Colon (tissue), 2 donors: ENCODE results near the gene CFAP57.
"Not testable (repeated sequence)": the region's sequence is repeated elsewhere in the genome, so short reads cannot be mapped to it uniquely, and the experiment has no call there.

Source experiments
- FAIRE-seq: peaks from 2 replicates; lab custom pipeline; 2012; peaks lifted over from hg19 to GRCh38; lab: Jason Lieb, UNC
- donor health status: control.
- donor health status: control.

The CFAP57 gene

GRCh38 chr1:43171876-43172526, at the start of gene CFAP57, which contains the start of gene EBNA1BP2:
Gene CFAP57, plus strand, starts transcription at chr1:43172330. Its CDS starts 424 bp downstream, at chr1:43172754.
Gene EBNA1BP2, minus strand, starts transcription at chr1:43172290. Its CDS starts 172 bp downstream, at chr1:43172118.
- no peak for FAIRE-seq

GRCh38 chr1:43123031-43123430, 49.1 kb upstream of the CFAP57 start:
- FAIRE-seq, result no peak

- no peak for FAIRE-seq
Observed at GRCh38 chr1:43128816-43129215, 43.3 kb upstream of the CFAP57 start.

GRCh38 chr1:43129426-43129825, 42.7 kb upstream of the CFAP57 start:
- no peak for FAIRE-seq

DNA sequence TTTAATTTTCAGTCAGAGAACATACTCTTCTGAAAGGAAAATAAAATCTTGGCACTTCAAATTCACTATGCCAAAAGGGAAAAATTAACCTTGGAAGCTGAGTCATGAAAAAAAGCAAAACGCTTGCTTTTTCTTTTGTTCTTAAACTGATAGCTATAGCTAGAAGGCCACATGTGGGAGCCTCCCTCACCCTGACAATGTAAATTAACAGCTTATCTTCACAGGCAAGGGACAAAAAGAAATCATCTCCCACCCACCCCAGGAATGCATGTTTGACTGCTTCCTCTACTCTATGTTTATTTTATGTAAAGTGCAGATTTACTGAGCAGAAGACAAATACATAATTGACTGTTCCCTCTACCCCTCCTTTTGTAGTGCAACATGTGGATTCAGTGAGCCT, 38.1 kb upstream of the CFAP57 start:
- FAIRE-seq, result no peak

DNA sequence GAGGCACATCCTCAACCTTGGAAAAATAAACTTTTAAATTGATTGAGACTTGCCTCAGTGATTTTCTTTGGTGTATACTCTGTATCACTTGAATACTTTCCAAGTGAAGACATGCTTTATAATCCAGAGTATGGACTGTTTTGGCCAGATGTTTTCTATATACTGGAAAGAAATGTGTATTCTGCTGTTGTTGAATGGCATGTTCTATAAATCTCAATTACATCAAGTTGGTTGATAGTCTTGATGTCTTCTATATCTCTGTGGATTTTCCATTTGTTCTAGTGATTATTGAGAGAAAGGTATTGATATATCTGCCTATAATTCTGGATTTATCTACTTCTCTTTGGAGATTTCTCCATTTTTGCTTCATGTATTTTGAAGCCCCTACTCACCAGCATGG, 37.5 kb upstream of the CFAP57 start:
- FAIRE-seq, result no peak

- no peak for FAIRE-seq
Observed at GRCh38 chr1:43135857-43136781, 36.0 kb upstream of the CFAP57 start.

DNA sequence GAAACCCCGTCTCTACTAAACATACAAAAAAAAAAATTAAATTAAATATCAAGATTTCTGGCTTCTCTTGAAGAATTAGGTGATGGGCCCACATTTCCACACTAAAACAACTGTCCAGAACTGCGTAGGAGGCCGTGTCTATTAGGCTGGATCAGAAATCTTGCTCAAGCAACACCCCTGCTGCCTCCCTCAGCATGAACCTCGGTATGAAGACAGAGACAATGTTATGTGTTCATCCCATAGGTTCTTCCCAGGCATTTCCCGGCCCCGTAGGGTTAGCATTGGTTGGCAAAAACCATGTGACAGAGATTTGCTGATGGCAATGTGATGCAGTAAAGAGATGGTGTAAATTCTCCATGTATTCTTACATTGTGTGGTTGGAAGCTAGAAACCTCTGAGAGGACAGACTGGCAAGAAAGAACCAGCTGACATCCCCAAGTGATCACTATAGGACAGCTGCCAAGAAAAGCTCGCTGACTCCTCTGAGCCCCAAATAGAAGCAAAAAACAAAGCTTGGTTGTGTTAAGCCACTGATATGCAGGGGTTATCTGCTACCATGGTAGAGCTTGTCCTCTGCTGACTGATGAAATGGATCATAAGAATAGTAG, 34.6 kb upstream of the CFAP57 start:
- no peak for FAIRE-seq

DNA sequence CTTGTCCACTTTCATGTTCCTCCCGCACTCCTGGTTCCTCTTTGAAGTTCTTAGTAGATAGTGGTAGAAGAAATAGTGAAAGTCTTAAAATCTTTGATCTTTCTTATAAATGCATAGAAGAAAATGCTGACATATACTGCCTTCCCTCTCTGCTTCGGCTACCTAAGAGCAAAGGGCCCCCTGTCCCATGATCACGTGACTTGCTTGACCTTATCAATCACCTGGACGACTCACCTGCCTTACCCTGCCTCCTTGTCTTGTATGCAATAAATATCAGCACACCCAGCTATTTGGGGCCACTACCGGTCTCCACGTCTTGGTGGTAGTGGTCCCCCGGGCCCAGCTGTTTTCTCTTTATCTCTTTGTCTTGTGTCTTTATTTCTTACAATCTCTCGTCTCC, 32.8 kb upstream of the CFAP57 start:
- not testable (repeated sequence) for FAIRE-seq

DNA sequence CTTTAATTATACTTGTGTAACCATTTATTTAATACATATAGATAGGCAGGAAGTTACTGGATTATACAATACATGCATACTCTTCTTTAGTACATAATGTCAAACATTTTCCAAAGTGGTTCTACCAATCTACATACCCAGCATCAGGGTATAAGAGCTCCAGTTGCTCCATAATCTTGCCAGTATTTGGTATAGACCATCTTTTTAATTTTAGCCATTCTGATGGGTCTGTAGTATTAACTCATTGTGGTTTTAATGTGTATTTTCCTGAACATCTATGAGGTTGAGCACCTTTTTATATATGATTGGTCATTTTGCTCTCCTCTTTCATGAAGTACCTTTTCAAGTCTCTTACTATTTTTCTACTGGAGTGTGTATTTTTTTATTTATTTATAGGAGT, 32.1 kb upstream of the CFAP57 start:
- FAIRE-seq, result no peak

- FAIRE-seq, result no peak
Observed at GRCh38 chr1:43140583-43140982, 31.5 kb upstream of the CFAP57 start.

- FAIRE-seq, result no peak
Observed at GRCh38 chr1:43143441-43143888, 28.7 kb upstream of the CFAP57 start.

GRCh38 chr1:43144237-43144636, 27.9 kb upstream of the CFAP57 start:
- no peak for FAIRE-seq

DNA sequence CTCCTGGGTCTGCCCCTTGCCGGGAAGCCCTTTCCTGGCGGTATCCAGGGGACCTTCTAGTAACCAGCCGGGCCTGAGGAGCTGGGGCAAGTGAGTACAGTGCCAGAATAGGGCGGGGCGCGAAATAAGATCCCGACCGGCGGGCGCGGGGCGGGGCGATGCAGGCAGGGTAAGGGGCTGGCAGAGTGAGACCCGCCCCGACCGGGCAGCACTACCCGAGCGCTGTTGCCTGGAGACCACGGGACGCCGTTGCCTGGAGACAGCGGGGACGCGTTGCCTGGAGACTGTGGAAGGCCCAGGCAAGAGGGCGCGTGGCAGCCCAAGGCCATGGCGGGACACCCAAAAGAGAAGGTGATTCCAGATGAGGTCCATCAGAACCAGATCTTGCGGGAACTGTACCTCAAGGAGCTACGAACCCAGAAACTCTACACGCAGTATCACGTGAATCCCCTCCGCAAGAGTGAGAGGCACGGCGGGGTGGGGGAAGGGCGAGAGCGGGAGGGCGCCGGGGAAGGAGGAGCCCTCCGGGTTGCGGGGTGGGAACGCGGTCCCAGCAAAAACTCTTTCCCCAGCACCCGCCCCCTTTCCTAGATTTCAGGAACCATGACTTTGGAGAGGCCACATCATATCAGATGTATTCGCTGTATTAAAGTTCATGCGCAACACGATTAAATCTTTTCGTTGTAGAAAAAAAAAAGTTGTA, 24.4 kb upstream of the CFAP57 start:
- no peak for FAIRE-seq

GRCh38 chr1:43149889-43150288, 22.2 kb upstream of the CFAP57 start:
- FAIRE-seq, result no peak

GRCh38 chr1:43152866-43153265, 19.3 kb upstream of the CFAP57 start:
- no peak for FAIRE-seq

GRCh38 chr1:43153443-43153842, 18.7 kb upstream of the CFAP57 start:
- no peak for FAIRE-seq

DNA sequence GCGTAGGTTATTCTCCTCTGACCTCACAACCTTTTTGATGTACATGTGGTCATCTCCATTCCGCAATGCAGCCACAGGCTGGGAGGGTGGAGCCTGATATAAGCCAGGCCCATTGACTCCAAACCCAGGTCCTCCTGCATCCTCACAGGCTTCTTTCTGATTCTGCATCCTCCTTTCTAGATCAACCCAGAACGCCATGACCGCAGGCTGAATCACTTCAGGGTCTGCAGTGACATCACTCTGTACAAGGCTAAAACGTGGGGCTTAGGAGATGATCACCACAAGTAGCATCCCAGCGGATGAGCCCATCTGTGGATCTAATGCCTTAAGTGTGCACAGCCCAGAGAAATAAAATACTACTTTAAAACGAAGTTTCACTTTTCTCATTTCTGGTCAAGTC, 16.1 kb upstream of the CFAP57 start:
- FAIRE-seq, result no peak

GRCh38 chr1:43165162-43165561, 7.0 kb upstream of the CFAP57 start:
- no peak for FAIRE-seq

- FAIRE-seq, result no peak
Observed at GRCh38 chr1:43165765-43166164, 6.4 kb upstream of the CFAP57 start.

DNA sequence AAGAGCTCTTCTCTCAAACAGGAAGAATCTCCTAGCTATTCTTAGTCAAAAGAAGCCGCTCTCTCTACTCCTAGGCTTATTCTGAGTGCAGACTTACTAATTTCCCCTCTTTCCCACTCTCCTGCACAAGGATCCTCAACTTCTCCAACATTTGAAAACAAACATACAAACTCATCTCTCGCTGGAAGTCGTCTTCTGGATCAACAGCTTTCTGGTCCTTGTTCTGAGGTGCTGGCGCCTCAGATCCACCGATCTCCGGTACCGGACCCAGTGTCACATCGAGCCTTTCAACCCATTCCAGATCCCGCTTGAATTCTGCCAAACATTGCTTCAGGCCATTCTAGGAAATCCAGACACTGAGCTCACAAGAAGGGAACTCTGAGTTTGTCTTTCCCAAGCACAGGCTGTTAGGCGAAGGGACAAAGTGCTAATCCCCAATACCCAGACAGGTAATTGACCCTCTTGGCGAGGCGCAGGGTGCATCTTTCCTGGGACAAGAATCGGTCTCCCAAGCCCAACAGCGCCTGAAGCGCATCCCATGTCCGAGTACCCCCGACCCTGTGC, 736 bp upstream of the CFAP57 start:
- FAIRE-seq, result no peak

GRCh38 chr1:43172527-43172972, 420 bp downstream of the CFAP57 start:
- no peak for FAIRE-seq
